PC-3 (cell line): ENCODE results near the gene SDE2. TPM values are rescaled to one million over a fixed set of nuclear protein-coding genes. Genes with fewer than 3 reads are reported as not detected.

ENCODE experiments used
- ATAC-seq: fragments of 200-7000 bp; cut with Tn5 transposase; 2 replicates; pipeline ENCODE4 v1.9.1; 2020; ENCODE audit warnings: mild to moderate bottlenecking, moderate library complexity
- BruUV-seq: library from RNA; stranded (reverse); fragments of 400-500 nt; replicated peaks from 2 replicates; lab custom pipeline; 2021; lab: Mats Ljungman, UMichigan
- CTCF ChIA-PET: fragments of 300-600 bp; sonication (Branson Sonifier 250); formaldehyde crosslinking; loops from one replicate; lab custom pipeline; 2022; ENCODE audit warnings: antibody characterized with exemption; lab: Charles Lee
- POLR2A ChIA-PET: fragments of 300-600 bp; sonication (Branson Sonifier 250); formaldehyde crosslinking; loops from one replicate; lab custom pipeline; 2022; ENCODE audit warnings: antibody characterized with exemption; ENCODE audit not compliant: unreplicated experiment; lab: Charles Lee
- DNase-seq: peaks from one replicate; pipeline ENCODE4 v3.0.0-alpha.2; 2015
- H2AFZ ChIP-seq: fragments of 300-600 bp; sonication (generic); 2 replicates; pipeline ENCODE4 v1.6.0; 2016; ENCODE audit warnings: antibody characterized with exemption, low read length
- H3F3A ChIP-seq: fragments of 300-600 bp; sonication (generic); one replicate; pipeline ENCODE4 v1.6.0; 2017; ENCODE audit warnings: antibody characterized with exemption, low read length, control low read depth, mild to moderate bottlenecking; ENCODE audit not compliant: unreplicated experiment
- H3K27ac ChIP-seq: fragments of 300-600 bp; sonication (generic); 2 replicates; pipeline ENCODE4 v1.5.1; 2016; ENCODE audit warnings: mild to moderate bottlenecking, low read length
- H3K27me3 ChIP-seq: fragments of 300-600 bp; sonication (generic); 2 replicates; pipeline ENCODE4 v1.6.1; 2016; ENCODE audit warnings: low read length, mixed read lengths
- H3K36me3 ChIP-seq: fragments of 300-600 bp; sonication (generic); 2 replicates; pipeline ENCODE4 v1.6.1; 2016; ENCODE audit warnings: low read depth, mixed run types, low read length, mixed read lengths
- H3K4me1 ChIP-seq: fragments of 300-600 bp; sonication (generic); 2 replicates; pipeline ENCODE4 v1.5.1; 2016; ENCODE audit warnings: low read length; ENCODE audit not compliant: insufficient read depth
- H3K4me2 ChIP-seq: fragments of 300-600 bp; sonication (generic); 2 replicates; pipeline ENCODE4 v1.6.0; 2016; ENCODE audit warnings: low read length
- H3K4me3 ChIP-seq: fragments of 300-600 bp; sonication (generic); 2 replicates; pipeline ENCODE4 v1.5.1; 2016; ENCODE audit warnings: mild to moderate bottlenecking, low read length, mixed read lengths
- H3K79me2 ChIP-seq: fragments of 300-600 bp; sonication (generic); 2 replicates; pipeline ENCODE4 v1.6.1; 2017; ENCODE audit warnings: low read length, mixed read lengths
- H3K9ac ChIP-seq: fragments of 300-600 bp; sonication (generic); 2 replicates; pipeline ENCODE4 v1.6.0; 2016; ENCODE audit warnings: mild to moderate bottlenecking, low read length
- H3K9me2 ChIP-seq: fragments of 300-600 bp; sonication (generic); replicated peaks from 2 replicates; pipeline ENCODE4 v1.6.1; 2016; ENCODE audit warnings: mixed run types, low read length, mixed read lengths
- H3K9me3 ChIP-seq: fragments of 300-600 bp; sonication (generic); 2 replicates; pipeline ENCODE4 v1.6.1; 2016; ENCODE audit warnings: low read length, mixed read lengths
- H4K20me1 ChIP-seq: fragments of 300-600 bp; sonication (generic); 2 replicates; pipeline ENCODE4 v1.6.1; 2016; ENCODE audit warnings: low read length, mixed read lengths
- EZH2 ChIP-seq: fragments of 300-600 bp; sonication (generic); IDR thresholded peaks from one replicate; pipeline ENCODE4 v1.6.1; 2017; ENCODE audit warnings: antibody characterized with exemption, mild to moderate bottlenecking, low read length; ENCODE audit not compliant: unreplicated experiment
- EZH2phosphoT487 ChIP-seq: fragments of 300-600 bp; sonication (generic); IDR thresholded peaks from 2 replicates; pipeline ENCODE4 v1.6.1; 2018; ENCODE audit warnings: mild to moderate bottlenecking, antibody characterized with exemption, low read length, borderline replicate concordance
- intact Hi-C: fragments of 100-400 bp; cut with micrococcal nuclease; formaldehyde crosslinking; loops from 2 replicates; pipeline ENCODE4 v1.9.0; 2023
- total RNA-seq: library from RNA; depleted of rRNA; stranded (reverse); fragments of >200 nt; gene quantifications from 2 replicates; pipeline ENCODE4 v1.2.3, GENCODE V29; 2014
- TF ChIP-seq, protein P1 (sequence below): fragments of 300-600 bp; sonication (generic); conservative IDR thresholded peaks from 2 replicates; pipeline ENCODE4 v1.5.1; 2017; ENCODE audit warnings: antibody characterized with exemption, low read depth, mild to moderate bottlenecking, low read length

SDE2 gene
- total RNA-seq, 1 experiment from 2014 or later, result 26.1 TPM

DNA sequence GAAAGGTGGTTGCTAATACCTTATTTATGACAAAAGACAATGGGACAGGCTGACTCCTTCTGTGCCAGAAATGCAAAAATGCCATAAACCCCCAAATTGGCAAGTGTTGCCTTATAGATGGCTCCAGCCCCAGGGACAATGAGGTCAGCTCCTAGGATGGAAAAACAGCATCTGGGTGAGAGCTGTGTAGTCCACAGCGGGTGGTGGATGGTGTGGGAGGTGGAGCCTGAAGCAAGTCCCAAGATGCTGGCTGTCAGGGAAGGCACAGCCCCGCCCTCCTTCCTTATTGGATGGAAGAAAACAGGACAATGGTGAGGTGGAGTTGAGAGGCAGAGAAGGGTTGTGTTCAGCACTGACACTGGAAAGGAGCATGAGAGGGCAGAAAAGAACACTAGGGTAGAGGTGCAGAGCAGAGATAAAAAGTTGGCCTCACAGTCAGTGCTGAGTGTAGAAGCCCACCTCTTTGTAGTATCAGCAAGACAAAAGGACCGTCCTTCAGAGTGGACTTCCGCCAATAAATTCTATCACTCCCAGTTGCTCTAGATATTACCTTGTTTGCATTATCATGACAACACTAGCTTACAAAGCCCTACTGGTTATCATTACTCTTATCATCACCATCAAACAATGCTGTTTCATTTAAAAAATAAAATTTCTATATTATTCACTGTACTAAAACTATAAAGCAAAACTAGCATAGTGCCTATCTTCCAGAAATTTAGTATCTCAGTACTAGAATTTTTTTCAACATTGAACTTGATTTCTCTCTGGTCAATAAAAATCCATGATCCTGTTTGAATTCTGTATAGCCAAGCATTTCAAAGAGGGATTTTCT is 3.7 kb upstream of the SDE2 start:
- no TSS peak for BruUV-seq
- ATAC-seq (no peak), DNase-seq (no peak)
- TF ChIP-seq, protein P1, sequence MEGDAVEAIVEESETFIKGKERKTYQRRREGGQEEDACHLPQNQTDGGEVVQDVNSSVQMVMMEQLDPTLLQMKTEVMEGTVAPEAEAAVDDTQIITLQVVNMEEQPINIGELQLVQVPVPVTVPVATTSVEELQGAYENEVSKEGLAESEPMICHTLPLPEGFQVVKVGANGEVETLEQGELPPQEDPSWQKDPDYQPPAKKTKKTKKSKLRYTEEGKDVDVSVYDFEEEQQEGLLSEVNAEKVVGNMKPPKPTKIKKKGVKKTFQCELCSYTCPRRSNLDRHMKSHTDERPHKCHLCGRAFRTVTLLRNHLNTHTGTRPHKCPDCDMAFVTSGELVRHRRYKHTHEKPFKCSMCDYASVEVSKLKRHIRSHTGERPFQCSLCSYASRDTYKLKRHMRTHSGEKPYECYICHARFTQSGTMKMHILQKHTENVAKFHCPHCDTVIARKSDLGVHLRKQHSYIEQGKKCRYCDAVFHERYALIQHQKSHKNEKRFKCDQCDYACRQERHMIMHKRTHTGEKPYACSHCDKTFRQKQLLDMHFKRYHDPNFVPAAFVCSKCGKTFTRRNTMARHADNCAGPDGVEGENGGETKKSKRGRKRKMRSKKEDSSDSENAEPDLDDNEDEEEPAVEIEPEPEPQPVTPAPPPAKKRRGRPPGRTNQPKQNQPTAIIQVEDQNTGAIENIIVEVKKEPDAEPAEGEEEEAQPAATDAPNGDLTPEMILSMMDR, result no peak
- no peak for TF ChIP-seq EZH2phosphoT487
- no peak for TF ChIP-seq EZH2
- Histone ChIP-seq H3K27ac (no peak overlapping the region), H3K9me2 (no peaks in the 10 kb centered on the region), H3K27me3 (no peaks in the 10 kb centered on the region), H3K4me1 (peaks cover 6% of the 10 kb centered on the region), H3K9me3 (no peaks in the 10 kb centered on the region), H3K9ac (no peak overlapping the region), H3K79me2 (peaks cover 13% of the 10 kb centered on the region), H3K4me3 (no peak overlapping the region), H4K20me1 (peaks cover 8% of the 10 kb centered on the region; the same call in 1 of the 2 replicates), H3K36me3 (no peaks in the 10 kb centered on the region), H2AFZ (no peak overlapping the region), H3F3A (no peaks in the 10 kb centered on the region), H3K4me2 (no peak overlapping the region)
- intact Hi-C loops, result no loop called here
- ChIA-PET POLR2A (no interaction called here), CTCF (no interaction called here)

DNA sequence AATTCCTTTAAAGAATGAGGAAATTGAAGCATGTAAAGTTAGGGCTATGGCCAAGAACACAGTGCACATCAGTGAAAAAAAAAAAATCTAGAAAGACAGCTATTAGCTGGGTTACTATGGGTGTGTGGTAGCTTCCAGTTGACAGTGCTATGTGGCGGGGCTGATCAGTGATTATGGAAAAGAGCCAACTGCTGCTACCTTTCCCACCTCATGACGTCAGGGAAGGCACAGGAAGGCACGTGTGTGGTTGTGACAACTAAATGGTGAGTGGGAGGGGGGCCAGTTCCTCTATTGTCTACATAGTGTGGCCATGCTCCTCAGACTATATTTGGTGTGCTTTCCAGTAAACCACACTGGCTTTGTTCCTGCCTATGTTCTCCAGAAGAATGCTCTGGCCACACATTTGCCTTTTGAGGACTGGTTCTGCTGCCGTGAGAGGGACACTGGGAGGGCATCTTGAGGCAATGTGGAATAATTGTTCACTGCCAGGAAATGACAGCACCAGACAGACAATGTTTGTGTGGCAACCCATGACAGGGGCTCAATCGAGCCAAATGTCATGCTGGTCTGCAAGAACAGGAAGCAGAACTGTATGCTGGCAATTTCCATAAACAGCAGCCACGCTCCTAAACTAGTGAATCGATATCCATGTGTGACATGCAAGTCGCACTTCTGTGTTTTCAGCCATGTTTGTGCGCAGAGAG is 3.0 kb upstream of the SDE2 start:
- BruUV-seq, result no TSS peak
- peak; percentile 26 for DNase-seq
- no peaks in the 10 kb centered on the region for H3F3A ChIP-seq
- no peak overlapping the region for H3K4me2 ChIP-seq
- no peak for ATAC-seq
- H3K4me3 ChIP-seq, result no peak overlapping the region
- H3K36me3 ChIP-seq, result 0 out of 2 replicates have a peak, but pooled peaks cover 1% of the 10 kb centered on the region
- H3K9me2 ChIP-seq, result no peaks in the 10 kb centered on the region
- CTCF ChIA-PET, result no interaction called here
- TF ChIP-seq EZH2phosphoT487, result no peak
- TF ChIP-seq EZH2, result no peak
- TF ChIP-seq, protein P1, result no peak
- H3K27me3 ChIP-seq, result no peaks in the 10 kb centered on the region
- peaks cover 12% of the 10 kb centered on the region; the same call in 1 of the 2 replicates for H4K20me1 ChIP-seq
- intact Hi-C loops, result no loop called here
- H2AFZ ChIP-seq, result no peak overlapping the region
- peaks cover 13% of the 10 kb centered on the region for H3K4me1 ChIP-seq
- H3K9me3 ChIP-seq, result no peaks in the 10 kb centered on the region
- peaks cover 20% of the 10 kb centered on the region for H3K79me2 ChIP-seq
- H3K9ac ChIP-seq, result no peak overlapping the region
- H3K27ac ChIP-seq, result no peak overlapping the region
- POLR2A ChIA-PET, result no interaction called here
